Skeletal muscle tissue (tissue), 4 donors: Measurements from ENCODE around the gene KREMEN1. TPM values are rescaled to one million over a fixed set of nuclear protein-coding genes. Genes with fewer than 3 reads are reported as not detected.

Experiments used
- H3K27ac ChIP-seq: one replicate; pipeline ENCODE4 v1.7.0; 2013; ENCODE audit warnings: mild to moderate bottlenecking, low read depth, low read length, inconsistent platforms
- H3K27me3 ChIP-seq, 3 donors: one replicate each; pipeline ENCODE4 v1.7.0; 2013; ENCODE audit warnings: low read length in 3 of 3; ENCODE audit not compliant: control insufficient read depth in 3 of 3, insufficient read depth in 3 of 3
- H3K36me3 ChIP-seq, 3 donors: one replicate each; pipeline ENCODE4 v1.7.0; 2013; ENCODE audit warnings: low read length in 3 of 3; ENCODE audit not compliant: control insufficient read depth in 3 of 3, insufficient read depth in 3 of 3
- H3K4me1 ChIP-seq, 3 donors: one replicate each; pipeline ENCODE4 v1.7.0; 2013; ENCODE audit warnings: low read length in 3 of 3, mild to moderate bottlenecking in 3 of 3; ENCODE audit not compliant: control insufficient read depth in 3 of 3, insufficient read depth in 3 of 3
- H3K4me3 ChIP-seq, 3 donors: one replicate each; pipeline ENCODE4 v1.7.0; 2013; ENCODE audit warnings: low read length in 3 of 3
- H3K9ac ChIP-seq, 3 donors: one replicate each; pipeline ENCODE4 v1.7.0; 2013; ENCODE audit warnings: low read length in 3 of 3, mild to moderate bottlenecking in 3 of 3, moderate library complexity in 2 of 3, low read depth in 1 of 3
- H3K9me3 ChIP-seq, 3 donors: one replicate each; pipeline ENCODE4 v1.7.0; 2013; ENCODE audit warnings: low read length in 3 of 3; ENCODE audit not compliant: control insufficient read depth in 3 of 3
- total RNA-seq: library from RNA; depleted of rRNA; stranded (reverse); fragments of >200 nt; gene quantifications from one replicate; pipeline ENCODE4 v1.2.3, GENCODE V29; 2014
- donor health status: Osteomylitis.

The KREMEN1 gene
- total RNA-seq, 1 donor from 2014 or later = 43.8 TPM

DNA sequence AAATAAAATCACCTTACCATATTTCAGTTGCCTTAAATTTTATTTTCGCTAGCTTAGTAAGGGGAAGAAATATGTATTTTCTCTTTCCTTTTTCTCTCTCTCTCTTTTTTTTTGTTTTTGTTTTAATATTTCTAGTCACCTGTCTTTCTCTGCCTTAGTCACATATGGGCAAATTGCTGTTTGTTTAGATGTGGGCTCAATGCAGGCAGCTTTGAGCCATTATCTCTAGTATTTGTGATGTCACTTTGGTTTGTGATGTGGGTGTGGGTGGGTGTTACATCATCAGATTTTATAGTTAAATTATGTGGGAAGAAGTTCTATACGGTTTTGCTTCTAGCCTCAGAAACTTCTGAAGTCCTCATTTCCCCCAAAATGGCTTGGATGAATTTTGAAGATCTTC, 11.1 kb upstream of the KREMEN1 start, which contains the start of gene C22orf31:
C22orf31 (minus strand) TSS at position 59 of the 400 bp plus-strand sequence; CDS start at position 20, 39 bp downstream.
- H3K27ac ChIP-seq = no peak within 1 kb of the TSS
- H3K27me3 ChIP-seq = no peaks in the 10 kb centered on the region
- H3K4me3 ChIP-seq = no peak within 1 kb of the TSS
- H3K4me1 ChIP-seq = peaks cover 27 to 34% (median 30%) of the 10 kb centered on the region in 3 donors
- no peaks in the 10 kb centered on the region for H3K36me3 ChIP-seq
- no peaks in the 10 kb centered on the region for H3K9me3 ChIP-seq
- H3K9ac ChIP-seq = peak within 1 kb of the TSS in 1 of 3 donors; percentile 45

DNA sequence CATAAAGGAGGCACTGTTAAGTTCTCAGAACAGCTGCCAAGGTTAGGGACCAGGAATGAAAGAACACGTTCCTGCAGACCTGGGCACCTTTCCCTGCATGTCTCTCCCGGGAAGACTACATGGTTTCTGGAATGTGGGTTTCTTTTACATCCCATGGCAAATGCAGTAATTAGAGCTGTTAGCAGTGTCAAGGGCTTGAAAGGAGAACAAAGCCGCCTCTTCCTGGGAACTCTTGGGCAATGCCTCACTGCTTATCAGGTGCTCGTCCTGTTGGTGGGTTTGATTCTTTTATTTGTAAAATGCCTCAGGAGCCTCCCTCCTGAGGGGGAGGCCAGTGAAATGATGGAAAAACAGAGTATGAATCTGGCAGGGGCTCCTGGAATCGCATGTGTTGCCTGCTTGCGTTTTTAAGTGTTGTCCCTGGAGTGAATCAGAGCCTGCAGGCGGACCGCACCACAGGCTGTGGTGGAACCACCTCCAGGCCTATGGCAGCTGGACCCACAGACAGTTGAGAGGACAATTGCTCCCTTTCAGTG, 10.5 kb upstream of the KREMEN1 start:
- peaks cover 29 to 35% (median 30%) of the 10 kb centered on the region in 3 donors for H3K4me1 ChIP-seq
- H3K9me3 ChIP-seq = no peaks in the 10 kb centered on the region
- H3K4me3 ChIP-seq = no peak overlapping the region
- no peaks in the 10 kb centered on the region for H3K36me3 ChIP-seq
- H3K27me3 ChIP-seq = no peaks in the 10 kb centered on the region
- H3K27ac ChIP-seq = no peak overlapping the region
- H3K9ac ChIP-seq = peak overlapping the region in 1 of 3 donors; percentile 45

DNA sequence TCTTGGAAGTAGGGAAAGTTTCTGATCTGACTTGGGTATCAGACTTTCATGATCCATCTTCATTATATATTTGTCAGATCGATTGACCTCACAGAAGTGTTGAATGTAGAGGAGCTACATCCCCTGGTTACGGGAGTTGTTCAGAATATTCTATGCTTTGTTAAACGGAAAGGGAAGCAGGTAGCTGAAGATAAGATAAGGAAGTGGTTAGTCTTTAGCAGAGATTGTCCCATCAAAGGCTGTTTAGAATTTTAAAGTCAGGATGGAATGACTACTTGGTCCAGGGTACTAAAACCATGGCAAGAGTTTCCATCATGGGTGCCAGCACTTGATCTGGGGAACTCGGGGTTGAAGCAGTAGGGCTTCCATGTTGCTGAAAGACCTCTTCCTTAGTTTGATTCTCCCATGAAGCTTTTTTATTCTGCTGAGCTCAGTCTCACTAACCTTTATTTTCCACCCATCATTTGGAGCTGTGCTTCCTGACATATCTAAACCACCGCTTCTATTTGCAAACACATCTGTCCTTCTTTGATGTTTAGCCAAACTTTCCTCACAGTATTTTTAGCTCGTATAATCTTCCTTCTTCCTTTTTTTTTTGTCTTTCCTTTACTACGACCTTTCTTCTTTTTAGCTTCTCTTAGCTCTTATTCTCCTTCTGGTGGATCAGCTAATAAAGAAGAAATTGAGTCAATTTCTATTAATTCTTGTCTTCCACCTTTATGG, 7.2 kb upstream of the KREMEN1 start:
- Histone ChIP-seq H3K9ac (no peak overlapping the region), H3K9me3 (no peaks in the 10 kb centered on the region), H3K27ac (no peak overlapping the region), H3K36me3 (no peaks in the 10 kb centered on the region), H3K4me3 (no peak overlapping the region), H3K27me3 (no peaks in the 10 kb centered on the region), H3K4me1 (peaks cover 34 to 44% (median 39%) of the 10 kb centered on the region in 3 donors)

GRCh38 chr22:29069463-29069862, 3.4 kb upstream of the KREMEN1 start:
- Histone ChIP-seq H3K27ac (peak overlapping the region; percentile 74), H3K27me3 (no peaks in the 10 kb centered on the region), H3K4me3 (no peak overlapping the region), H3K9me3 (no peaks in the 10 kb centered on the region), H3K36me3 (no peaks in the 10 kb centered on the region), H3K4me1 (peaks cover 37 to 59% (median 51%) of the 10 kb centered on the region in 3 donors), H3K9ac (no peak overlapping the region)

DNA sequence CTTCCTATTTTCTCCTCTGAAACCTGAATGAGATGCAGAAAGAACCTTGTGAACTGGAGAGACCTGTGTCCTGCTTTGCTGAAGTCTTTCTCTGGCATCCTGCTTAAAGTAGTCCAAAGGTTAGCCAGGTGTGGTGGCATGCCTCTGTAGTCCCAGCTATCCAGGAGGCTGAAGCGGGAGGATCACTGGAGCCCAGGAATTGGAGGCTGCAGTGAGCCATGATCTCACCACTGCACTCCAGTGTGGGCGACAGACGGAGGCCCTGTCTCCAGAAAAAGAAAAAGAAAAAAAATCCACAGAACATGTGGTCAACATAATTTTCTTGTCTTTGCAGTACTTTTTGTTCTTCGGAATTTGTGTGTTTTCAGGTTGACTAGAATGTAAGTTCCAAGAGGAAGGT, 2.3 kb upstream of the KREMEN1 start:
- Histone ChIP-seq H3K27ac (peak overlapping the region; percentile 71), H3K27me3 (no peaks in the 10 kb centered on the region), H3K9me3 (no peaks in the 10 kb centered on the region), H3K9ac (peak overlapping the region in 1 of 3 donors; percentile 45), H3K4me3 (no peak overlapping the region), H3K4me1 (peaks cover 37 to 64% (median 47%) of the 10 kb centered on the region in 3 donors), H3K36me3 (no peaks in the 10 kb centered on the region)

DNA sequence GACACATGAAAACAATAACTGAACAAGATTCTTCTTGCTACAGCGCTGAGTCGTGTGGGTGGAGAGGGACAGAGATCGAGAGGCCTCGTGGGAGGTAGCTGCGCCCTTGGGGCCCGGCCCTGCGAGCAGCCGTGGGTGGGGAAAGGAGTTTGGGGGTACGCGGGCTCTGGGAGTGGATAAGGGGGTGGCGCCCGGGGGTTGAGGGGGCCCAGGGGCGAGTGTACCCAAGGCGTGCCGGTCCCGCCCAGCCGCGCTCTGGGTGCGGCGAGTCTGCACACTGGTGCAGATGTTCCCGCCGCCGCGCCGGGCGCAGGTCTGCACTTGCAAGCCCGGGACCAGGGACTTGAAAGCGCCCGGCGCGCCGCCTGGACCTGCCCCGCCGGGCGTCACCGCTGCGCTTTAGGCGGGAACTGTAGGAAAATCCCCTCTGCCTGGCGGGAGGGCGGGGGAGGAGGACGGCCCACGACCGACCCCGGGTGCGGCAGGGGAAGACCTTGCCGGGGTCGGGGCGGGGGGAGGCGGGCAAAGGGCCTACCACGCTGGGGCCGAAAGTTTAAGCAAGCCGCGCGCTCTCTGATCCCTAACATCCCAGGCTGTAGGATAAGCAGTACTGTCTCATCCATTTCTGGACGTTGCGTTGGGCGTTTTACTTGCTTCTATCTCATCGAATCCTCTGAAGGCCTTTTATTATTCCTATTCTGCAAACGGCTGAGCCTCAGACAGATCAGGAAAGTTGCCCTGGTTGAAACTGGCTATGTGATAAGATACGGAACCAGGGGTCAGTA, 1.4 kb upstream of the KREMEN1 start:
- Histone ChIP-seq H3K9me3 (no peaks in the 10 kb centered on the region), H3K4me3 (peak overlapping the region in 1 of 3 donors; percentile 61), H3K9ac (no peak overlapping the region), H3K27ac (peak overlapping the region; percentile 71), H3K4me1 (peaks cover 29 to 57% (median 45%) of the 10 kb centered on the region in 3 donors), H3K36me3 (no peaks in the 10 kb centered on the region), H3K27me3 (no peaks in the 10 kb centered on the region)

- Histone ChIP-seq H3K27ac (no peak overlapping the region), H3K9me3 (no peaks in the 10 kb centered on the region), H3K9ac (peak overlapping the region in 2 of 3 donors; percentile 53 to 57), H3K4me3 (peak overlapping the region; percentile 61 to 71 (median 71)), H3K4me1 (peaks cover 29 to 52% (median 40%) of the 10 kb centered on the region in 3 donors), H3K36me3 (no peaks in the 10 kb centered on the region), H3K27me3 (no peaks in the 10 kb centered on the region)
These were observed 449 bp upstream of the KREMEN1 start for GRCh38 chr22:29072193-29072978.

GRCh38 chr22:29073618-29074275, 912 bp downstream of the KREMEN1 start:
- Histone ChIP-seq H3K4me1 (peaks cover 35 to 55% (median 38%) of the 10 kb centered on the region in 3 donors), H3K36me3 (no peaks in the 10 kb centered on the region), H3K9me3 (no peaks in the 10 kb centered on the region), H3K4me3 (peak overlapping the region; percentile 70 to 79 (median 78)), H3K27ac (peak overlapping the region; percentile 64), H3K9ac (peak overlapping the region; percentile 69 to 85 (median 82)), H3K27me3 (no peaks in the 10 kb centered on the region)

GRCh38 chr22:29074276-29074772, 1.5 kb downstream of the KREMEN1 start:
- no peaks in the 10 kb centered on the region for H3K27me3 ChIP-seq
- H3K4me3 ChIP-seq = peak overlapping the region; percentile 70 to 79 (median 78)
- H3K36me3 ChIP-seq = no peaks in the 10 kb centered on the region
- H3K9ac ChIP-seq = peak overlapping the region; percentile 69 to 85 (median 82)
- no peaks in the 10 kb centered on the region for H3K9me3 ChIP-seq
- peak overlapping the region; percentile 64 for H3K27ac ChIP-seq
- peaks cover 35 to 55% (median 35%) of the 10 kb centered on the region in 3 donors for H3K4me1 ChIP-seq
